ENCODE measurements around the gene GORASP1. TPM values are rescaled to one million over a fixed set of nuclear protein-coding genes. Genes with fewer than 3 reads are reported as not detected.

The GORASP1 gene
- total RNA-seq, 1 experiment from 2014 or later = 58.6 TPM

DNA sequence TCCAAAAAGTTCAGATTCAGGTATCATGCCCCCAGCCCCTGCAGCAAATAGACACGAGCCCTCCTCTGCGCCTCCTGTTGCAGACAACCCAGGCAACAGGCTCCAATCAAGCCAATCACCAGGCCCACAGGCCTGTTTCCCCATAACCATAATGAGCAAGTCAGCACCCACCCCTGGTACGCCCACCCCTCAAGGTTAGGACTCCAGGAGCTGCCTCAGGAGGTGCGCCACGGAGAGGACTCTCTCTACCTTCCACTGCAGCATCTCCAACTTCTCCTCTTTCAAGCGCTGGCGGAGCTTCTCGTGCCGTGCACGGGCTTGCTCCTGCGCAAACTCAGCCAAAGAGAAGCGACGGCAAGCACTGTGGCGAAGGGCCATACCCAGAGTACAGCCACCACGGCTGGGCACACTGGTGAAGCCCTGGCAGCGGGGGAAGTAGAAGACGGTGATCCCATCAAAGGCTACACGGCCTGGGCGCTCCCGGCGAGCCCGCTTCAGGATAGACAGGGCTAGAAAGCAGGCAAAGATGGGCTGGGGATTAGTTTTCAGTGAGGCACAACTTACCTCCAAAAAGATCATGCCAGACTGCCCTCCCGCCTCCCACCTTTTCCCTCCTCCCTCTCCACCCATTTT is 37.4 kb upstream of the GORASP1 start:
- Mint-ChIP-seq H3K27ac (ENCODE audit: unreplicated experiment) (peak overlapping the region; percentile 56), H3K27me3 (ENCODE audit: unreplicated experiment) (no peaks in the 10 kb centered on the region), H3K9me3 (ENCODE audit: low read depth, unreplicated experiment) (no peaks in the 10 kb centered on the region), H3K4me3 (ENCODE audit: low read depth, unreplicated experiment) (no peak overlapping the region), H3K4me1 (ENCODE audit: low read depth, unreplicated experiment) (peaks cover 71% of the 10 kb centered on the region), H3K36me3 (ENCODE audit: insufficient read depth, unreplicated experiment) (peaks cover 78% of the 10 kb centered on the region)
- no TSS peak for BruUV-seq (replicated peaks)
- TF ChIP-seq, protein P1, sequence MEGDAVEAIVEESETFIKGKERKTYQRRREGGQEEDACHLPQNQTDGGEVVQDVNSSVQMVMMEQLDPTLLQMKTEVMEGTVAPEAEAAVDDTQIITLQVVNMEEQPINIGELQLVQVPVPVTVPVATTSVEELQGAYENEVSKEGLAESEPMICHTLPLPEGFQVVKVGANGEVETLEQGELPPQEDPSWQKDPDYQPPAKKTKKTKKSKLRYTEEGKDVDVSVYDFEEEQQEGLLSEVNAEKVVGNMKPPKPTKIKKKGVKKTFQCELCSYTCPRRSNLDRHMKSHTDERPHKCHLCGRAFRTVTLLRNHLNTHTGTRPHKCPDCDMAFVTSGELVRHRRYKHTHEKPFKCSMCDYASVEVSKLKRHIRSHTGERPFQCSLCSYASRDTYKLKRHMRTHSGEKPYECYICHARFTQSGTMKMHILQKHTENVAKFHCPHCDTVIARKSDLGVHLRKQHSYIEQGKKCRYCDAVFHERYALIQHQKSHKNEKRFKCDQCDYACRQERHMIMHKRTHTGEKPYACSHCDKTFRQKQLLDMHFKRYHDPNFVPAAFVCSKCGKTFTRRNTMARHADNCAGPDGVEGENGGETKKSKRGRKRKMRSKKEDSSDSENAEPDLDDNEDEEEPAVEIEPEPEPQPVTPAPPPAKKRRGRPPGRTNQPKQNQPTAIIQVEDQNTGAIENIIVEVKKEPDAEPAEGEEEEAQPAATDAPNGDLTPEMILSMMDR (IDR thresholded peaks at IDR 0.05; ENCODE audit: unreplicated experiment) = no peak
- intact Hi-C loops (cut with micrococcal nuclease; ENCODE audit: unreplicated experiment) = no loop called here
- CTCF ChIA-PET = no interaction called here
- DNase-seq = no peak

DNA sequence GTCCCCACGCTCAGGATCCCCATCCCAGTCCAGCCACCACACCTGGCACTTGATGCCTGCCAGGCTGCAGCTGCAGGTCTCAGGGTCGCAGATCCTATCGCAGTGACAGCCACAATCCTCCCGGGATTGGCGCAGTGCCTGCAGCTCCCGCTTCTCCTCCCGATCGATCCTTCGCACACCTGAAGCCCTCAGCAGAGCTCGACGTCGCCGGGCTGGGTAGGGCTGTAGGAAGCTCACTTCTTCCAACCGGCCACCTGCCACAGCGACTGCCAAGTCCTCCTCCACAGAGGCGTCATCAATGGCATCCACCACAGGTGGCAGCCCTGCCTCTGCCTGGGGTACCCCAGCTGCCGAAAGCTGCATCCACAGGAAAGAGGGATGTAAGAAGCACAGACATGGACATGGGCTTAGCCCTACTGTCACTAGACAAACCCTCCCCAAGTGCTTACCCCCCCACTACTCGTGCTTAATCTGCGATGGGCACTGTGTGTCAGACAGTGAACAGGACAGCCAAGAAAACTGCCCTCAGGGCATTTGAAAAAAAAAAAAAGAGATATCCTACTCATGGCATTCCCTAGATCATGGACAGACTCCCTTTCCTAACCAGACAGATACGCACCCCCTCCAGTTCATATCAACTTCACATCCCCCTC is 36.8 kb upstream of the GORASP1 start:
- H3K27me3 Mint-ChIP-seq (ENCODE audit: unreplicated experiment) = no peaks in the 10 kb centered on the region
- CTCF ChIA-PET = no interaction called here
- DNase-seq = no peak
- H3K9me3 Mint-ChIP-seq (ENCODE audit: low read depth, unreplicated experiment) = no peaks in the 10 kb centered on the region
- TF ChIP-seq, protein P1 (IDR thresholded peaks at IDR 0.05; ENCODE audit: unreplicated experiment) = no peak
- H3K27ac Mint-ChIP-seq (ENCODE audit: unreplicated experiment) = peak overlapping the region; percentile 56
- intact Hi-C loops (cut with micrococcal nuclease; ENCODE audit: unreplicated experiment) = no loop called here
- peaks cover 72% of the 10 kb centered on the region for H3K36me3 Mint-ChIP-seq (ENCODE audit: insufficient read depth, unreplicated experiment)
- H3K4me3 Mint-ChIP-seq (ENCODE audit: low read depth, unreplicated experiment) = no peak overlapping the region
- no TSS peak for BruUV-seq (replicated peaks)
- H3K4me1 Mint-ChIP-seq (ENCODE audit: low read depth, unreplicated experiment) = peaks cover 65% of the 10 kb centered on the region

- no peak overlapping the region for H3K4me3 Mint-ChIP-seq (ENCODE audit: low read depth, unreplicated experiment)
- TF ChIP-seq, protein P1 (IDR thresholded peaks at IDR 0.05; ENCODE audit: unreplicated experiment) = no peak
- H3K36me3 Mint-ChIP-seq (ENCODE audit: insufficient read depth, unreplicated experiment) = peaks cover 71% of the 10 kb centered on the region
- peaks cover 55% of the 10 kb centered on the region for H3K4me1 Mint-ChIP-seq (ENCODE audit: low read depth, unreplicated experiment)
- DNase-seq = no peak
- intact Hi-C loops (cut with micrococcal nuclease; ENCODE audit: unreplicated experiment) = no loop called here
- no peaks in the 10 kb centered on the region for H3K27me3 Mint-ChIP-seq (ENCODE audit: unreplicated experiment)
- CTCF ChIA-PET = interaction anchor here (0.6 kb wide), 1 partner anchor 145 kb away, joined by 3 read pairs; no protein-coding TSS in a partner anchor
- no TSS peak for BruUV-seq (replicated peaks)
- H3K9me3 Mint-ChIP-seq (ENCODE audit: low read depth, unreplicated experiment) = no peaks in the 10 kb centered on the region
- no peak overlapping the region for H3K27ac Mint-ChIP-seq (ENCODE audit: unreplicated experiment)
Measured at GRCh38 chr3:39143051-39143885, 35.8 kb upstream of the GORASP1 start.

DNA sequence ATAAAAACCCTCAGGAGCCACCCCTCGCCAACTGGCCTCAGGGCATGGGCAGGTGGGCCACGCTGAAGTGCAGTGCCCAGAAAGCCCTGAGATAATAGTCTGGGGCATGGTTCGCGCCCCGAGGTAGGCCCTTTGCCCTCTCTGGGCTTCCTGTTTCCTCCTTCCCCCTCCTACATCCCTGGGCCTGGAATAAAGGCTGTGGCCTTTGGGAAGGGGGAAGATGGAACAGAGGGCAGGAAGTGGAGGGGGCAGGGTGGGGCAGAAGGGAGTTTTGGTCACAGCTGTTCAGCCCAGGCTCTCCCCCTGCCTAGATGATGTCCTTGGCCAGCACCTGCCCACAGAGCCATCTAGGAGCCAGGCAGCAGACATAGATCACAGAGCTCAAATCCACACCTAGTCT is 34.6 kb upstream of the GORASP1 start:
- TF ChIP-seq, protein P1 (IDR thresholded peaks at IDR 0.05; ENCODE audit: unreplicated experiment) = no peak
- Mint-ChIP-seq H3K4me3 (ENCODE audit: low read depth, unreplicated experiment) (peak overlapping the region; percentile 52), H3K27ac (ENCODE audit: unreplicated experiment) (peak overlapping the region; percentile 89), H3K9me3 (ENCODE audit: low read depth, unreplicated experiment) (no peaks in the 10 kb centered on the region), H3K27me3 (ENCODE audit: unreplicated experiment) (no peaks in the 10 kb centered on the region), H3K36me3 (ENCODE audit: insufficient read depth, unreplicated experiment) (peaks cover 64% of the 10 kb centered on the region), H3K4me1 (ENCODE audit: low read depth, unreplicated experiment) (peaks cover 43% of the 10 kb centered on the region)
- intact Hi-C loops (cut with micrococcal nuclease; ENCODE audit: unreplicated experiment) = no loop called here
- TSS peak; percentile 2 for BruUV-seq (replicated peaks)
- no peak for DNase-seq
- CTCF ChIA-PET = interaction anchor here (1.9 kb wide), 1 partner anchor 16 kb away, joined by 18 read pairs; no protein-coding TSS in a partner anchor
